Left ventricle myocardium inferior (tissue), 1 donor: ENCODE measurements around the gene QSOX2. TPM values are rescaled to one million over a fixed set of nuclear protein-coding genes. Genes with fewer than 3 reads are reported as not detected.

Experiments used
- DNase-seq: peaks from one replicate; pipeline ENCODE4 v3.0.0-alpha.2; 2020
- H3K27ac ChIP-seq: fragments of 200-600 bp; replicated peaks from 2 replicates; pipeline ENCODE4 v1.8.0; 2021
- H3K27me3 ChIP-seq: fragments of 200-600 bp; 2 replicates; pipeline ENCODE4 v1.8.0; 2021; ENCODE audit warnings: low read depth
- H3K36me3 ChIP-seq: fragments of 200-600 bp; 2 replicates; pipeline ENCODE4 v1.8.0; 2021
- H3K4me1 ChIP-seq: fragments of 200-600 bp; 2 replicates; pipeline ENCODE4 v1.8.0; 2021
- H3K4me3 ChIP-seq: fragments of 200-600 bp; 2 replicates; pipeline ENCODE4 v1.8.0; 2021; ENCODE audit warnings: mild to moderate bottlenecking, moderate library complexity
- H3K9me3 ChIP-seq: fragments of 200-600 bp; replicated peaks from 2 replicates; pipeline ENCODE4 v1.8.0; 2021
- CTCF ChIP-seq: fragments of 200-600 bp; IDR thresholded peaks from 2 replicates; pipeline ENCODE4 v1.8.0; 2021; ENCODE audit warnings: antibody characterized with exemption, mild to moderate bottlenecking, borderline replicate concordance
- intact Hi-C: fragments of 100-400 bp; cut with micrococcal nuclease; formaldehyde crosslinking; loops from one replicate; pipeline ENCODE4 v1.11.0; 2022
- total RNA-seq: library from RNA; stranded (reverse); fragmentation: NEBNext Ultra II Directional; extraction: Animal tissue kit (Norgen Biotek cat#: 25700); gene quantifications from one replicate; pipeline ENCODE4 v1.2.1, GENCODE V29; 2021
- donor health status: DM: no; HTN: yes; CAD: no; lungs with severe emphysema.

QSOX2 gene
- total RNA-seq, 1 donor from 2014 or later: 8.0 TPM

GRCh38 chr9:136190656-136191055, 55.0 kb downstream of the QSOX2 start:
- H3K27me3 ChIP-seq: peaks cover 100% of the 10 kb centered on the region

GRCh38 chr9:136190237-136190601, 55.4 kb downstream of the QSOX2 start:
- Histone ChIP-seq H3K4me3 (no peak overlapping the region), H3K36me3 (no peaks in the 10 kb centered on the region), H3K27me3 (peaks cover 100% of the 10 kb centered on the region), H3K4me1 (peaks cover 10% of the 10 kb centered on the region), H3K9me3 (no peaks in the 10 kb centered on the region), H3K27ac (no peak overlapping the region)
- TF ChIP-seq CTCF: no peak
- intact Hi-C loops: no loop called here
- no peak for DNase-seq

More at GRCh38 chr9:136190656-136191055, 55.0 kb downstream of the QSOX2 start:
- no peak overlapping the region for H3K4me3 ChIP-seq
- no peaks in the 10 kb centered on the region for H3K36me3 ChIP-seq
- TF ChIP-seq CTCF: no peak
- H3K4me1 ChIP-seq: peaks cover 10% of the 10 kb centered on the region
- intact Hi-C loops: no loop called here
- DNase-seq: no peak
- no peak overlapping the region for H3K27ac ChIP-seq
- no peaks in the 10 kb centered on the region for H3K9me3 ChIP-seq

GRCh38 chr9:136189394-136190236, 56.0 kb downstream of the QSOX2 start:
- H3K27me3 ChIP-seq: peaks cover 100% of the 10 kb centered on the region

GRCh38 chr9:136187683-136188586, 57.7 kb downstream of the QSOX2 start:
- DNase-seq: no peak
- Histone ChIP-seq H3K36me3 (no peaks in the 10 kb centered on the region), H3K4me1 (peaks cover 4% of the 10 kb centered on the region), H3K4me3 (no peak overlapping the region), H3K27ac (no peak overlapping the region), H3K9me3 (no peaks in the 10 kb centered on the region), H3K27me3 (peaks cover 100% of the 10 kb centered on the region)
- intact Hi-C loops: no loop called here
- TF ChIP-seq CTCF: no peak

More at GRCh38 chr9:136189394-136190236, 56.0 kb downstream of the QSOX2 start:
- H3K27ac ChIP-seq: no peak overlapping the region
- DNase-seq: no peak
- no peaks in the 10 kb centered on the region for H3K36me3 ChIP-seq
- peaks cover 10% of the 10 kb centered on the region for H3K4me1 ChIP-seq
- TF ChIP-seq CTCF: no peak
- intact Hi-C loops: no loop called here
- no peaks in the 10 kb centered on the region for H3K9me3 ChIP-seq
- no peak overlapping the region for H3K4me3 ChIP-seq

- intact Hi-C loops: no loop called here
These were observed 58.4 kb downstream of the QSOX2 start for GRCh38 chr9:136187197-136187596.

More at GRCh38 chr9:136187197-136187596, 58.4 kb downstream of the QSOX2 start:
- H3K27me3 ChIP-seq: peaks cover 100% of the 10 kb centered on the region
- no peak overlapping the region for H3K27ac ChIP-seq
- no peaks in the 10 kb centered on the region for H3K36me3 ChIP-seq
- H3K9me3 ChIP-seq: no peaks in the 10 kb centered on the region
- no peak for DNase-seq
- no peak for TF ChIP-seq CTCF
- H3K4me3 ChIP-seq: no peak overlapping the region
- H3K4me1 ChIP-seq: no peaks in the 10 kb centered on the region
